Kidney capillary endothelial cell (primary cell): Measurements from ENCODE around the gene TWF2.

ENCODE experiments used
- DNase-seq: peaks from one replicate; pipeline ENCODE4 v3.0.0-alpha.2; 2018; ENCODE audit warnings: low spot score

The TWF2 gene

DNA sequence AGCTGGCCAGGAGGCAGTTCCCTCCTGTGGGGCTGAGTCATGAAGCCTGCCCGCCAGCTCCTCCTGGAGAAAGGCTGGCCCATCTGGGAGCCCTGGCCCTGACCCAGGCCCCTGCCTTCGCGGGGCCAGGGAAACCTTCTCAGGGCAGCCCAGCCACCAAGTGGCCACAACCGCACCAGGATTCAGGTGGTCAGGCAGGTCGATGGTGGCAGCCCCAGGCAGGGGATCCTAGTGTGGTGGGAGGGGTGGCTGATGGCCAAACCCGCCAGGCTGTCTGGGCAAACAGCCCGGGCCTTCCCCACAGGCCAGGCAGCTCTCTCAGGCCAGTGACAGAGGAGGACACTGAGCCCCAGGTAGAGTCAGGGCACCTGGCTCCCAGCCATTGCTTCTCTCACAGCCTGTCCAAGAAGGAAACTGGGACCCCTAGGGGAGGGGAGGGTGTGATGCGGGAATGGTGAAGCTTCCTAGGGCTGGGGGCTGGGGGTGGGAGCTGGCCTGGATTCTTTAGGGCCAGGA lies 1.2 kb downstream of the TWF2 start:
- peak; percentile 60 for DNase-seq

- no peak for DNase-seq
Measured at GRCh38 chr3:52237006-52237656, 1.8 kb downstream of the TWF2 start.

DNA sequence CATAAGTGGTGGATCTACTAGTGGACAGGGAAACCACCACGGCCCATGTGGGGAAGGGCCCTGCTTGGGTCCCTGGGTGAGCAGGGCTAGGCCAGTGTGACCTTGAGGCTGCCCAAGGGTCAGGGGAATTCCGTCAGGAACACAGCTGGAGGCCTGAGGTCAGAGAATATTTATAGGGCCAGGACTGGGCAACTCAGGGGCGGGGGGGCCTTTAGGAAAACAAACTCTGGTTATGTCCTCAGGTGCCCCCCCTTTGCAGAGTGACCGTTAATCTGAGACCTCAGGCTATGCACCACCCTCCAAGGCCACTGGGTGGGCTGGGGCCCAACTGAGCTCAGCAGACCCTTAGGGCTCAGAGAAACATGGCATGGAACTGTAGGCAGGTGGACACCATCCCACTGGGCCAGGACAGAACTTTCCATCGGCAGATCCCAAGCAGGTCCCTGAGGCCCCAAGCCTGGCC lies 2.5 kb downstream of the TWF2 start:
- no peak for DNase-seq

DNA sequence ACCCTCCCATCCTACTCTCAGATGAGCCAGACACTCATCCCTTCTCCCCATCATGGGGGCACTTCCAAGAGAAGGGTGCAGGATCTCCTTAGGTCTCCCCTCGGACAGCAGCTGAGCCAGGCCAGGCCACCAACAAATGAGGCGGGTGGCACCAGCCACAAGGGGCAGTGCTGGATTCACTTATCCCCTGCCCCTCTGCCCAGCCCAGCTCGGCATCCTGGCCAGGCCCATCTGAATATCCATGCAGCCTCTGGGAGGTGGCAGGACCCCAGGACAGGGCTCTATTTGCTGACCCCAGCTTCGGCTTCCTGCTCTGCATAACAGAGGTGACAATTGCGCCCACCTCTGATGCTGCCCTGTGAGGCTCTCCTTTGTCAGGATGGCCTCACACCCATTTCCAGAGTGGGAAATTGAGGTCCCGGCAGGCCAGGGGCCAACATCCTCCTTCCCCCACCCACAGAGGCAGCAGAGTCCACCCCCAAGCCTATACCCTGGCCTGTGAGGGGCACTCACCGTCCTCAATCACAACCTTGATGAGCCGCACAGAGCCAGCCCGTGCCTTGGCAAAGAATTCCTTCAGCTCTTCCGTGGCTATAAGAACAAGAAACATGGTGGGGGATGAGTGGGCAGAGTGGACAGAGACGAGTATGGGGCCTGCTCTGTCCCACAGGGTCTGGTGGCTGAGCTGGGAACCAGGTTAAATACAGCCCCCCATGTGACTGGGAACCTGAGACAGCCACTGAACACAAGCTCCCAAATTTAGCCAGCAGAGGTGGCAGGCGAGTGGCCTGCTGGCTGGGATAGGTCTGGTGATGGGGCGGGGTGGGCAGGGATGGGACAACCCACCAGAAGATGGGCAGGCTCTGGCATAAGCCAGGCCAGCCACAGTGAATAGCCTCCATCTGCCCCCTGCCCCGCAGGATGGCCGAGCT lies 4.2 kb downstream of the TWF2 start:
- DNase-seq, result no peak

- DNase-seq, result no peak
Measured at GRCh38 chr3:52233968-52234367, 5.0 kb downstream of the TWF2 start.

GRCh38 chr3:52233108-52233591 lies 5.8 kb downstream of the TWF2 start:
- no peak for DNase-seq

DNA sequence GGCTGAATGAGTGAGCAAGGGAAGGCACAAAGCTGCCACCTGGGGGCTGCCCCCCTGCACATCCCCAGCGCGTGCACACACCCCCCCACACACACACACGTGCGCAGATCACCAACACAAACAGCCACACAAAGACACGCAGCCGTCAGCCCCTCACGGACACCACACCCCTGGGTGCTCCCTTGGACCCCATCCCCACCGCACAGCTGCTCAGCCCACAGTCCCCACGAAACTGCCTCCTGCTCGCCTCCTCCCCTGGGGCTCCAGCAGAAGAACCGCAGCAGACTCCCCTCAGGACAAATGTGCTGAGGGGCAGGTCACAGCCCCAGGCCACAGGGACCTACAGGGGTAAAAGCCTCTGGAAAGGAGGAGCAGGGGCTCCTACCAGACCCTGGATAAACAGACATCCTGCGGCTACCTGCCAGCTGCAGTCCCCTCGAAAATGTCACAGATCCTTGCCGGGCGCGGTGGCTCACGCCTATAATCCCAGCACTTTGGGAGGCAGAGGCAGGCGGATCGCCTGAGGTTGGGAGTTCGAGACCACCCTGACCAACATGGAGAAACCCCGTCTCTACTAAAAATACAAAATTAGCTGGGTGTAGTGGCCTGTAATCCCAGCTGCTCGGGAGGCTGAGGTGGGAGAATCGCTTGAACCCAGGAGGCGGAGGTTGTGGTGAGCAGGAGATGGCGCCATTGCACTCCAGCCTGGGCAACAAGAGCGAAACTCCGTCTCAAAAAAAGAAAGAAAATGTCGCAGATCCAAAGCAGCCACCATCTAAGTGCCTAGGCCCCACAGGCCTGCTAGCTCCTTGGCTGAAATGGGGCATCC lies 6.5 kb downstream of the TWF2 start:
- DNase-seq, result no peak

DNA sequence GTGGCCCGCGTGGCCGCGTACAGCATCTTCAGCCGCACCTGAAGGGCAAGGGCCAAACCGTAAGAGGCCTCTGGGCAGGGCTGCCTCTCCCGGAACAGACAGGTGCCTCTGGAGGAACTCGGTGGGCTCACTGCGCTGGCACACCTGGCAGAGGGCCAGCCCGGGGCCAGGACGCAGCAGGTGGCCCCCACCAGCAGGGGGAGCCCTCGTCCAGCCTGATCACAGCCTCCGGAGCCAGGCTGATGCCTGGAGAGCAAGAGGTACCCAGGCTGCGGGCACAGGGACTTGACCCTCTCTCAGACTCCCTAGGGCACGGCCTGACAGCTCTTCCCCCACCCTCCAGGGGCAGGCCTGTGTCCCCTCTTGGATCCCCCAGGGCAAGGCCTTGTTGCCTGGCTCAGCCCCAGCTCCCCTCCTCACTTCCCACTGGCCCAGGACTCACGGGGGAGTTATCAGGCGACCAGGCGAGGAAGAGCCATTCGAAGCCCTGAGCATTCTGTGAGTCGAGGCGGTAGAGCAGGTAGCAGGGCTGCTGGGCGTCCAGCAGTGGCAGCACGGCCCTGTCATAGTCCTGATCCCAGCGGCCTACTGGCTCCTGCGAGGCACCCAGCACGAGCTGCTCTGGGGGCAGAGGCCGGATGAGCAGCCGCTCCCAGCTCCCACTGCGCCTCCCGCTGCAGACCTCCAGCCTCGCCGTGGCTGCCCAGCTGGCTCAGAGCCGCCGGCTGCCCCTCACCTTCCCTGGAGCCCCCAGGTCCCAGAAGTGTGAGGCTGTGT lies 7.3 kb downstream of the TWF2 start:
- peak; percentile 56 for DNase-seq

DNA sequence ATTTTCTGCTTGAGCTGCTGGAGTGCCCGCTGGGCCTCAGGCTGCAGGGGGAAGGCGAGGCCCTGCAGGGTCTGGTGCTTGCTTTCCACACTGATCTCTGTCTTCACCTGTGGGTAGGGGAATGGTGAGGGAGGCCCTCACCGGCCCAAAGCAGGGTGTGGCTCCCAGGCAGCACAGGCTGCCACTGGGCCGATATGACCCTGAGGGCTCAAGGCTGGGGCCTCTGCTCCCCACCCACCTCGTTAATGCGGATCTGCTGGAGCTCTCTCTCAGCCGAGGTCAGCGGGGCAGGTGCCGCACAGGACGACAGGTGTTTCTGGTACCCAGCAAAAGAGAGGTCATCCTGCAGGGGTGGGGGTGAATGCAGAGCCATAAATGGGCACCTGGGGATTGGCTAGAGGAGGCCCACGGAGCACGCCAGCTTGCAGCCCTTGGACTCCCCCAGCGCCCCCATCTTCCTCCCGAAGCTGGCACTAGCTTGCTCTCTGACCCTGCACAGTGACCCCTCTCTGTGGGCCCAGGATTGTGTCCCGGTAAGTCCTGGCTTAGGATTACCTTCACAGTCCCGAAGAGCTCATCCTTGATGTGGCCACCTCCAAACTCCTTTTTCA lies 8.0 kb downstream of the TWF2 start:
- DNase-seq, result no peak

DNA sequence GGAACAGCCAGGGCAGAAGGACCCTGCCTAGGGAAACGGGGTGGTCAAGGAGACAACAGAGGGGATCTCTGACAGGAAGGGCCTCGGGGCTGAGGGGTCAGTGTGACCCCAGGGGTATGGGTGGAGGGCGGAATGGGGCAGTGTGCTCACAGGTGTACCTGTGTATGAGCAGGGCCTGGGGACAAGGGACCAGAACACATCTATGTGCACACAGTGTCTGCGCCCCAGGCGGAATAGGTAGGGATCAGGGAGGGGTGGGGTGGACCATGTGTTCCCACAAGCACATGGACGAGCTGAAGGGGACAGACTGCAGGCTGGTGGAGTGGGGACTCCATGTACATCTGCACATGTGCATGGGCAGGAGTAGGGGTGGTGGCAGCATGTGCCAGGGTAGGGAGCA lies 8.5 kb downstream of the TWF2 start:
- DNase-seq, result no peak

DNA sequence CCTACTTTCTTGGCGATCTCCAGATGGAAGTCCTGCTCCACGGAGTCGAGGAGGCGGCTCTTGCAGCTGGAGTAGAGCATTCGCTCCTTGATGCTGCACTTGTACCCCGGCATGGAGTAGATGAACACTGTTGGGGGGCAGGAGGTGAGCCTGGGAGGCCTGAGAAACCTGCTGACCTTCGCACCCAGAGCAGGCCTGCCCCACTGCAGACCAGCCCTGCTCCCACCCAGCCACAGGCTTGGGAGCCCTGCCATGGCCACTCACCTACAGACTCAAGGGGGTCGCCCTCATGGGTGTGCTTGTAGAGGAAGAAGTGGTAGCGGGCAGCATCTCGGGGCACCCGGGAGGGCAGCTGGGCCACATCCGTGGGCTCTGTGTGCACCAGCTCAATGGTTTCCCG lies 9.3 kb downstream of the TWF2 start:
- no peak for DNase-seq

GRCh38 chr3:52228751-52229291 lies 10.1 kb downstream of the TWF2 start:
- no peak for DNase-seq

DNA sequence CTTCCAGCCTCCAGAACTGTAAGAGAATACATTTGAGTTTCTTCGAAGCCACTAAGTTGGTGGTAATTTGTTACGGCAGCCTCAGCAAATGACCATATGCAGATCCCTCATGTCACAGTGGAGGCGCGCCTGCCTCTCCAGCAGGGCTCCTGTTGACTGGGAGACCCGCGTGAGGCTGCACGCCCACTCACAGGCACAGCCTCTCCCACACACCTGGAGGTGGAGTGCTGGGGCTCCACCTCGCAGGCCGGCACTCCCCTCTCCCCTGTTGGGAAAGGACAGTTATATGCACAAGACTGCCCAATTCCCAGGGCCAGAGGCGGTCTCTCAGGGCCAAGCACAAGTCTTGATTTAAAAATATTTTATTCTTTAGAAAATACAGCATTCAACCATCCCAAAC lies 10.7 kb downstream of the TWF2 start:
- DNase-seq, result no peak

- no peak for DNase-seq
Measured at GRCh38 chr3:52227766-52228165, 11.2 kb downstream of the TWF2 start.

DNA sequence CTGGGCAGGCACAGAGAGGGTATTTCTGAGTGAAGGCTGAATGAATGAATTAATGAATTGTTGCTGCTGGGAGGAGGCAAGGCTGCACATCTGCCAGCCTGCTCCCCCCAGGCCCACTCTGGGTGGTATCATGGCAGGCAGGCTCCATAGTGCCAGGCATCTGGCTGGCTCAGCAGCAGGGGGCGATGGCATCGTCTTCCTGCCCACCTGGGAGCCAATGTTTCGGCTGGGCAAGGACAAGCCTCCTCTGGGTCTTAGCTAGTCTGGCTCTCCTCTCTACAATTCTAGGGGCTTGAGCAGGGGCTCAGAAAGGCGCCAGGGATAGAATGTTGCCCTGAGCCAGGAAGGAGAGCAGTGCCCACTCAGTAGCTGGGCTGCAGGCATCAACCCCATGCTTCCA lies 11.8 kb downstream of the TWF2 start:
- DNase-seq, result no peak

- DNase-seq, result no peak
Measured at GRCh38 chr3:52226229-52226817, 12.6 kb downstream of the TWF2 start.

DNA sequence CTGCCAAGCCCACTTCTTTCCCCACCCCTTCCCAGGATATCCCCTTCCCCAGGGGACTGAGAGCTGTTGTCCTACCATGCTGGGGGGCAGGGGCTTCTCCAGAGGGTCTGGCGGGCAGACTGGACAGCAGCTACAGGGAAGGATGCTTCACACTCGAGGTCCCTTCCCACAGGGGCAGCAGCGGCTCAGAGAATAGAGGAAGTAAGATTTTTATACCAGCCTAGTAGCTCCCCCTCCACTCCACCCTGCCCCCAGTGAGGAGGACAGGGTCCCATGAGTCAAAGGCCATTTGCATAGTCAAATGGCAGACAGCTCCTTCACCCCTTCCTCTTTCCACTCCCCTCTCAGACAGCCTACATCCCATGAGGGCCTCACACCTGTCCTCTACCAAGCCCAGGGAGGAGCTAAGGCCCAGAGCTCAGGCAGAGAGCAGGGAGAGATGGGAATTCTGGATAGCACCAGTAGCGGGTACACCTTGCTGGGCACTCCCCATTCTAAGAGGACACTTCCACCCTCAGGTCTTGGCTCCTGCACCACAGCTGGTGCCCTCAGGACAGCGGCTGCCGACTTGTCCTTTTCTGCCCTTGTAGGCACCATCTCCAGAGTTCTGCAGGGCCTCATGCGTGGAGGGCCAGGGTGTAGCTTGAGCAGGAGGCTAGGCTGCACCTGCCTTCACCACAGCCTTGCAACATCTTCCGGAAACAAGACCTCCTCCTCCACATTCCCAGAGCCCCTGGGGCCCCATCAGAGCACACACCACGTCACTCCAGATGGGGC lies 13.3 kb downstream of the TWF2 start, which contains the start of gene TLR9:
TSS of gene TLR9 (minus strand) at position 194 of the 777 bp plus-strand sequence. CDS start at position 78, 116 bp downstream.
- no peak for DNase-seq

GRCh38 chr3:52223449-52224408 lies 15.2 kb downstream of the TWF2 start:
- DNase-seq, result no peak
